GM18951 (cell line): ENCODE results near the gene PELI2.

Experiments
- POLR2A ChIP-seq: IDR thresholded peaks from 4 replicates; pipeline ENCODE4 v1.6.1; 2011; ENCODE audit warnings: mild to moderate bottlenecking; ENCODE audit not compliant: insufficient read length, insufficient read depth; ENCODE audit errors: extremely low read depth
- in situ Hi-C: fragments of 300-500 bp; cut with MboI; formaldehyde crosslinking; loops from one replicate; pipeline ENCODE4 v1.12.0; 2022; ENCODE audit warnings: low sequenced_read_pairs, mixed read lengths, inconsistent platforms; ENCODE audit not compliant: unreplicated experiment

The PELI2 gene

GRCh38 chr14:56175773-56176172, 57.6 kb downstream of the PELI2 start:
- TF ChIP-seq POLR2A: no peak
- in situ Hi-C loops: no loop called here

DNA sequence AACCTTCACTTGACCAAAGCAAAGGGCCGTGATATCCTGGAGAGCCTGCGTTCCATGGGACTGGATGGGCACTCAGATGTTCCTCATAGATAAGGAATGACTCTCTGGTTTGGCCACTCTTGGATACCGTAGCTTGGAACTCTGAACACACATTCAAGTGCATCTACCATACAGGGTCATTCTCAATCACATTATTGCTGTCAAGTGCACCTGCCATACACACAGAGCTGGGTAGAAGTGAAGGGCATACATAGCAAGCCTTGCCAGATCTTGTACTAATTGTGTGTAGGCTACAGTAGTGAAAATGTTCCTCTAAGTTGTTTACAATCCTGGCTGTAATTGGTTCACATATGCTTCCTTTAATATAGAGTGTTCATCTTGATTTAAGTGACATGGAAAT, 58.3 kb downstream of the PELI2 start:
- TF ChIP-seq POLR2A: no peak
- in situ Hi-C loops: no loop called here

GRCh38 chr14:56177036-56177435, 58.8 kb downstream of the PELI2 start:
- TF ChIP-seq POLR2A: no peak
- in situ Hi-C loops: no loop called here

- in situ Hi-C loops: no loop called here
- no peak for TF ChIP-seq POLR2A
Measured at GRCh38 chr14:56180754-56181542, 62.7 kb downstream of the PELI2 start.

DNA sequence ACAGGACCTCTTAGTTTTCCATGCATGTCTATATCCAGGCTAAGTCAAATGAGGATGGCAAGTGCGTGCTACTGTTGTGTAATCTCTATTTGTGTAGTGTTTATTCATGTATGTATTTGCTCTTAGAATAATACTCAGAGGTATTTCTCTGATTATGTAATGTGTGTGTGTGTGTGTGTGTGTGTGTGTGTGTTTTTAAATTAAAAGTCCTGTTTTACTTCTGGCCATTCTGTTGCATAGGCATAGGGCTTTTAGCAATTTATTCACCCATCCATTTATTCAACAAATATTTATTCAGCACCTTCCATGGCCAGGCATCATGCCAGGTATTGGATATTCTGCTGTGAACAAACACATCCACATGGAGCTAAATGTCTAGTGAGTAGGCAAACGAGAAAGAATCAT, 63.5 kb downstream of the PELI2 start:
- in situ Hi-C loops: no loop called here
- TF ChIP-seq POLR2A: no peak

DNA sequence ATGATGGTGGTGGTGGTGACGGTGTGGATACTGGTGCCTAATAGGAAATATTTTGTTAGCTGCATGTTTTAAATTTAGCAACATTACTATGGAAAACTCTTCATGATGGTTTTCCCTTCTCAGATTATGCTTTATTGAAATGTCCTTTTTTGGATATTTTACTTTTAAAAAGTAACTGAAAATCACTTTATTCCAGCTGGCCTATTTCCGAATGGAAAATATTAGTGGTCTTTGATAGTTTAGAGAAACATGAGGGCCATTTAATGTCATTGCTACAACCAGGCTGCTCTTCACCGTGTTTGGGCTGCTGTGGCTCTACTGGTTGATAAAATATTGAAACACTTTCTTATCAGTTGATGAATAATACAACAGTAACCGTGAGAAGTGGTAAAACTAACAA, 64.2 kb downstream of the PELI2 start:
- in situ Hi-C loops: no loop called here
- no peak for TF ChIP-seq POLR2A

GRCh38 chr14:56183631-56184157, 65.5 kb downstream of the PELI2 start:
- TF ChIP-seq POLR2A: no peak
- in situ Hi-C loops: no loop called here

DNA sequence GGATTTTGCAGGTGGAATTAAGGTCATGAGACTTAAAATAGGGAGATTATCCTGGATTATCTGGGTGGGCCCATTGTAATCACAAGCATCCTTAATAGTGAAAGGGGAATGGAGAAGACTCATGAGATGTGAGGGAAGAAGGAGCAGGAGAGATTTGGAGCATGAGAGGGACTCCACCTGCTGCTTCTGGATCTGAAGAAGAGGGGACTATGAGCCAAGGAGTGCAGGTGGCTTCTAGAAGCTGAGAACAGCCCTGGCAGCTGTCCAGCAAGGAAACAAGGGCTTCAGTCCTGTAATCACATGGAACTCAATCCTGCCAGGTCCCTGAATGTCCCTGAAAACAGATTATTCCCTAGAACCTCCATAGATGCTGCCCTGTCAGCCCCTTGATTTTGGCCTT, 67.8 kb downstream of the PELI2 start:
- in situ Hi-C loops: no loop called here
- TF ChIP-seq POLR2A: no peak

DNA sequence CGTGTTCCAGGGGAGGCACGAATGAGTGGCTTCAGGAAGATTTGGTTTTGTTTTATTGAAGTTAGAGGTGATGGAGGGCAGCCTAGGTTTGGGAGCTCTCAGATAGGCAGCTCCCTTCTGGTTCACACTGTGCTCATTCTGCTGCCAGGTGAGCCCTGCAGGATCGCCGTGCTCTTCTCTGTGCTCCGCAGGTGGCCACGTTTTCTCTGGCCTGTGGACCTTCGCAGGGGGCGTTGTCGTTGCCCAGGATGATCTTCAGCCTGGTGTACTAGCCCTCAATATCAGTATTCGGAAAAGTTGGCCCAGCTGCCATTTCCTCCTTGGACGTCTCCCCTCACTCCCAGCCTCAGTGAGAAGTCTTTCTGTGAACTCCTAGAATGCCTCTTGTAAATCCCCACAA, 69.5 kb downstream of the PELI2 start:
- in situ Hi-C loops: no loop called here
- TF ChIP-seq POLR2A: no peak

DNA sequence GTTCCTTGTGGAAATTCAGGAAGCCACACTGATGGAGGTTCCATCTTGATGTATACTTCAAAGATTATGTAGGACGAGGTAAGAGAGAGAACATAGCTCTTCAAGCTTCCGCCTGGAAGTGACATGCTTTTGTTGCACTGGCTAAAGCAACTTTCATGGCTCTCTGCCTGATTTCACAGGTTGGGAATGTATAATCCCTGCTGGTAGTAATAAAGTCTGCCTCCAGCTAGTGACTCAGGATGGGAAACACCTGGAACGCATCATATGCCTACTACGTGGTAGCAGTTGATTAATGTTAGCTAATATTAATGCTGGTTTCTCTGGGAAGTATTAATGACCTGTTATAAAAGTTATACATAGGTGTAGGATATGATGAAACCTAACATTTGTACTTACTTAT, 71.1 kb downstream of the PELI2 start:
- in situ Hi-C loops: no loop called here
- TF ChIP-seq POLR2A: no peak

DNA sequence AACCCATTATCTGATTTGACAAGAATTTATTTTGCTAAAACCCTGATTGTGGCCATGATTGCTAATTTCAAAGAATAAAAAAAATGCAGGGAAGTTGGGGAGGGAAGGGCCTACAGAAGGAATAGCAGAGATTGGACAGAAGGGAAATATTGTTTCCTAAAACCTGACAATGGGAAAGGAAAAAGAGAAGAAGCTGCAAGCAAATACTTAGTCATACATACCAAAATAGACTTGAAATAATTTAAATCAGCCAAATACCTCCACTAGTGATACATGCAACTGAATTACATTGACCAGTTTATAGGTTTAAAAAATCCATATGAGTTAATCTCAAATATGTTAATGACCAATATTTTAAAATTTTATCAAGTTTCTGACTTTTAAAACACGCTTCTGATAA, 75.1 kb downstream of the PELI2 start:
- in situ Hi-C loops: no loop called here
- no peak for TF ChIP-seq POLR2A

GRCh38 chr14:56194042-56194441, 75.8 kb downstream of the PELI2 start:
- no peak for TF ChIP-seq POLR2A
- in situ Hi-C loops: no loop called here

GRCh38 chr14:56195223-56195622, 77.0 kb downstream of the PELI2 start:
- in situ Hi-C loops: no loop called here
- TF ChIP-seq POLR2A: no peak

DNA sequence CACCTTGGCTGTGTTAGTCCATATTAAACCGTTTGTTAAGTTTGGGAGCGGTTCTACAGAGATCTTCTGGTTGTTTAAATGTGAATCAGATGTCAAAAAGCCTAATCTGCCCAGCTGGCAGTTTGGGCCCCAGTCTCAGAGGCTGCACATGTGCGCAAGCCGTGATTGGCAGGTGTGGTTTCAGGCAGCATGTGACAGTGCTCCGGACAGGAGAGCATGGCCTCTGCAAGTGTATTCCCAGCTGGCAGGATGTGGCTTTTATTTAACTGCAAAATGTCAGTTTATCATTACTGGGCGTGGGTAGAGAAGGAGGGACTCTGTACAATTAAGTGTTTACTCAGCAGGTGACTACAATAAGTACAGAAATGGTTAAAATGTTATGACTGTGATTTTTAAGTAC, 77.5 kb downstream of the PELI2 start:
- in situ Hi-C loops: no loop called here
- TF ChIP-seq POLR2A: no peak
